MM.1S (cell line): Measurements from ENCODE around the gene CNOT2.

Source experiments
- DNase-seq: peaks from one replicate; pipeline ENCODE4 v3.0.0-alpha.2; 2015
- H2AFZ ChIP-seq: fragments of 300-600 bp; sonication (generic); 2 replicates; pipeline ENCODE4 v1.6.0; 2016; ENCODE audit warnings: antibody characterized with exemption, low read length
- H3F3A ChIP-seq: fragments of 300-600 bp; sonication (generic); 2 replicates; pipeline ENCODE4 v1.6.1; 2016; ENCODE audit warnings: mild to moderate bottlenecking, antibody characterized with exemption, low read length, moderate library complexity, mixed read lengths; ENCODE audit not compliant: insufficient read depth
- H3K27ac ChIP-seq: fragments of 300-600 bp; sonication (generic); 2 replicates; pipeline ENCODE4 v1.5.1; 2016; ENCODE audit warnings: mild to moderate bottlenecking, low read length
- H3K27me3 ChIP-seq: fragments of 300-600 bp; sonication (generic); replicated peaks from 2 replicates; pipeline ENCODE4 v1.6.0; 2016; ENCODE audit warnings: low read length; ENCODE audit not compliant: insufficient read depth
- H3K36me3 ChIP-seq: fragments of 300-600 bp; sonication (generic); replicated peaks from 2 replicates; pipeline ENCODE4 v1.6.1; 2016; ENCODE audit warnings: mild to moderate bottlenecking, low read length, mixed read lengths; ENCODE audit not compliant: insufficient read depth
- H3K4me1 ChIP-seq: fragments of 300-600 bp; sonication (generic); 2 replicates; pipeline ENCODE4 v1.6.1; 2016; ENCODE audit warnings: low read length, mixed read lengths
- H3K4me2 ChIP-seq: fragments of 300-600 bp; sonication (generic); 2 replicates; pipeline ENCODE4 v1.6.0; 2016; ENCODE audit warnings: low read depth, low read length
- H3K4me3 ChIP-seq: fragments of 300-600 bp; sonication (generic); 2 replicates; pipeline ENCODE4 v1.5.1; 2016; ENCODE audit warnings: low read length, mixed read lengths
- H3K79me2 ChIP-seq: fragments of 300-600 bp; sonication (generic); 2 replicates; pipeline ENCODE4 v1.6.1; 2016; ENCODE audit warnings: mixed run types, low read length, mixed read lengths
- H3K9ac ChIP-seq: fragments of 300-600 bp; sonication (generic); 2 replicates; pipeline ENCODE4 v1.6.1; 2016; ENCODE audit warnings: low read length, mixed read lengths
- H3K9me2 ChIP-seq: fragments of 300-600 bp; sonication (generic); replicated peaks from 2 replicates; pipeline ENCODE4 v1.6.1; 2016; ENCODE audit warnings: mild to moderate bottlenecking, low read length, mixed read lengths; ENCODE audit not compliant: insufficient read depth
- H3K9me3 ChIP-seq: fragments of 300-600 bp; sonication (generic); replicated peaks from 2 replicates; pipeline ENCODE4 v1.6.1; 2016; ENCODE audit warnings: mild to moderate bottlenecking, low read length, mixed read lengths; ENCODE audit not compliant: insufficient read depth
- H4K20me1 ChIP-seq: fragments of 300-600 bp; sonication (generic); 2 replicates; pipeline ENCODE4 v1.6.1; 2016; ENCODE audit warnings: mild to moderate bottlenecking, low read length, moderate library complexity, mixed read lengths; ENCODE audit not compliant: insufficient read depth
- EZH2 ChIP-seq: fragments of 300-600 bp; sonication (generic); optimal IDR thresholded peaks from 2 replicates; pipeline ENCODE3; 2017; ENCODE audit warnings: low read depth, mild to moderate bottlenecking, antibody characterized with exemption, low read length, mixed read lengths
- EZH2phosphoT487 ChIP-seq: fragments of 300-600 bp; sonication (generic); IDR thresholded peaks from 2 replicates; pipeline ENCODE4 v1.6.1; 2018; ENCODE audit warnings: antibody characterized with exemption, low read length
- TF ChIP-seq, protein P1 (sequence below): fragments of 300-600 bp; sonication (generic); IDR thresholded peaks from 2 replicates; pipeline ENCODE4 v1.5.1; 2016; ENCODE audit warnings: antibody characterized with exemption, low read length, mixed read lengths

CNOT2 gene

DNA sequence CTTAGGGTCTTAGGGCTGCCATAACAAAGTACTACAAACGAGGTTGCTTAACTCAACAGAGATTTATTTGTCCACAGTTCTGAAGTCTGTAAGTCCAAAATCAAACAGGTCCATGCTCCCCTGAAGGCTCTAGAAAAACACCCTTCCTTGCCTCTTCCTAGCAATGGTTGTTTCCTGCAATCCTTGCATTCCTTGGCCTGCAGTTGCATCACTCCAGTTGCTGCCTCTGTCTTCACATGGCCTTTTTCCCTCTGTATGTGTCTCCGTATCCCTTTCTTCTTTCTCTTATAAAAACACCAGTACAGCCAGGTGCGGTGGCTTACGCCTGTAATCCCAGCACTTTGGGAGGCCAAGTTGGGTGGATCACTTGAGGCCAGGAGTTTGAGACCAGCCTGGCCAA lies 140.3 kb downstream of the CNOT2 start:
- no peak overlapping the region for H2AFZ ChIP-seq
- no peaks in the 10 kb centered on the region; the same call in 1 of the 2 replicates for H3K4me1 ChIP-seq
- no peak overlapping the region for H3K27ac ChIP-seq
- H3K27me3 ChIP-seq = no peaks in the 10 kb centered on the region
- H3K9me2 ChIP-seq = no peaks in the 10 kb centered on the region
- no peak overlapping the region for H3K4me2 ChIP-seq
- TF ChIP-seq, protein P1, sequence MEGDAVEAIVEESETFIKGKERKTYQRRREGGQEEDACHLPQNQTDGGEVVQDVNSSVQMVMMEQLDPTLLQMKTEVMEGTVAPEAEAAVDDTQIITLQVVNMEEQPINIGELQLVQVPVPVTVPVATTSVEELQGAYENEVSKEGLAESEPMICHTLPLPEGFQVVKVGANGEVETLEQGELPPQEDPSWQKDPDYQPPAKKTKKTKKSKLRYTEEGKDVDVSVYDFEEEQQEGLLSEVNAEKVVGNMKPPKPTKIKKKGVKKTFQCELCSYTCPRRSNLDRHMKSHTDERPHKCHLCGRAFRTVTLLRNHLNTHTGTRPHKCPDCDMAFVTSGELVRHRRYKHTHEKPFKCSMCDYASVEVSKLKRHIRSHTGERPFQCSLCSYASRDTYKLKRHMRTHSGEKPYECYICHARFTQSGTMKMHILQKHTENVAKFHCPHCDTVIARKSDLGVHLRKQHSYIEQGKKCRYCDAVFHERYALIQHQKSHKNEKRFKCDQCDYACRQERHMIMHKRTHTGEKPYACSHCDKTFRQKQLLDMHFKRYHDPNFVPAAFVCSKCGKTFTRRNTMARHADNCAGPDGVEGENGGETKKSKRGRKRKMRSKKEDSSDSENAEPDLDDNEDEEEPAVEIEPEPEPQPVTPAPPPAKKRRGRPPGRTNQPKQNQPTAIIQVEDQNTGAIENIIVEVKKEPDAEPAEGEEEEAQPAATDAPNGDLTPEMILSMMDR = no peak
- TF ChIP-seq EZH2phosphoT487 = no peak
- TF ChIP-seq EZH2 = no peak
- no peak overlapping the region for H3K9ac ChIP-seq
- no peaks in the 10 kb centered on the region for H3F3A ChIP-seq
- no peaks in the 10 kb centered on the region for H3K36me3 ChIP-seq
- no peak overlapping the region for H3K4me3 ChIP-seq
- H3K9me3 ChIP-seq = no peaks in the 10 kb centered on the region
- H3K79me2 ChIP-seq = no peaks in the 10 kb centered on the region
- DNase-seq = no peak
- no peaks in the 10 kb centered on the region for H4K20me1 ChIP-seq

DNA sequence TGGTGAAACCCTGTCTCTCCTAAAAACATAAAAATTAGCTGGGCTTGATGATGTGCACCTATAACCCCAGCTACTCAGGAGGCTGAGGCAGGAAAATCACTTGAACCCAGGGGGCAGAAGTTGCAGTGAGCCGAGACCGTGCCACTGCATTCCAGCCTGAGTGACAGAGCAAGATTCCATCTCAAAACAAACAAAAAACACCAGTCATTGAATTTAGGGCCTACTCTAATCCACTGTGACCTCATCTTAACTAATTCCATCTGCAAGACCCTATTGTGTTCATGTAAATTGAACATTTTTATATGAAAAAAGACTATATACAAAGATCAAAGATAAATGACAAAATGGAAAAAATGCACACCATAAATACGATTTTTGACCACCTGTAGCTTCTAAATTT lies 140.7 kb downstream of the CNOT2 start:
- no peak overlapping the region for H2AFZ ChIP-seq
- H3K79me2 ChIP-seq = no peaks in the 10 kb centered on the region
- no peaks in the 10 kb centered on the region for H3K27me3 ChIP-seq
- H3K9ac ChIP-seq = no peak overlapping the region
- H4K20me1 ChIP-seq = no peaks in the 10 kb centered on the region
- no peaks in the 10 kb centered on the region; the same call in 1 of the 2 replicates for H3K4me1 ChIP-seq
- H3K36me3 ChIP-seq = no peaks in the 10 kb centered on the region
- no peak overlapping the region for H3K4me2 ChIP-seq
- no peaks in the 10 kb centered on the region for H3K9me3 ChIP-seq
- no peak overlapping the region for H3K27ac ChIP-seq
- DNase-seq = no peak
- H3K9me2 ChIP-seq = no peaks in the 10 kb centered on the region
- TF ChIP-seq EZH2 (no peak), EZH2phosphoT487 (no peak)
- TF ChIP-seq, protein P1 = no peak
- H3K4me3 ChIP-seq = no peak overlapping the region
- H3F3A ChIP-seq = no peaks in the 10 kb centered on the region

DNA sequence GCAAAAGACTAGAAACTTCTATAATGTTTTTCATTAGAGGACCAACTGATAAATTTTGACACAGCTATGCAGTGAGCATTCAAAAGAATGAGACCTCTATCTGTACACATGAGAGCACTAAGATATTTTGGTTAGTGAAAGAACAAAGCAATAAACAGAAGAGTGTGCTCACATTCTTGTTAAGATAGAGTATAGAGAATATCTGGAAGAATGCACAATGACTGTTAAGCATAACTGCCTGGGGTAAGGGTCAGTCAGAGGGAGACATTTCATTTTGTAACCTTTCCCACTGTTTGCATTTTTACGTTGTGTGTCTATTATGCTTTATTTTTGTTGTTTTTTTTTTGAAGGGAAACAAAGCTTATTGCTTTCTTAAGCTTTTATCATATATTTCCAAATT lies 143.5 kb downstream of the CNOT2 start:
- Histone ChIP-seq H3K9me3 (no peaks in the 10 kb centered on the region), H3K4me3 (no peak overlapping the region), H3K9ac (no peak overlapping the region)

More for the DNA sequence above, 143.5 kb downstream of the CNOT2 start:
- H3F3A ChIP-seq = no peaks in the 10 kb centered on the region
- H3K27me3 ChIP-seq = no peaks in the 10 kb centered on the region
- H2AFZ ChIP-seq = no peak overlapping the region
- no peaks in the 10 kb centered on the region for H3K4me1 ChIP-seq
- DNase-seq = no peak
- no peaks in the 10 kb centered on the region for H3K36me3 ChIP-seq
- H4K20me1 ChIP-seq = no peaks in the 10 kb centered on the region
- H3K27ac ChIP-seq = no peak overlapping the region
- no peak overlapping the region for H3K4me2 ChIP-seq
- no peaks in the 10 kb centered on the region for H3K9me2 ChIP-seq
- TF ChIP-seq, protein P1 = no peak
- no peak for TF ChIP-seq EZH2
- no peak for TF ChIP-seq EZH2phosphoT487
- no peaks in the 10 kb centered on the region for H3K79me2 ChIP-seq
